CD4-positive, CD25-positive, alpha-beta regulatory T cell (primary cell): ENCODE data around the gene CCNG2. TPM values are rescaled to one million over a fixed set of nuclear protein-coding genes. Genes with fewer than 3 reads are reported as not detected.

Experiments used
- ATAC-seq, 2 donors: fragments of 150-1000 bp; cut with Tn5 transposase; one replicate each; pipeline ENCODE4 v1.10.0; 2021; ENCODE audit warnings: low read depth in 2 of 2, moderate number of reproducible peaks in 2 of 2, moderate library complexity in 1 of 2
- DNase-seq, 3 donors: peaks; one replicate each; pipeline versions ENCODE4 v3.0.0 to v3.0.0-alpha.2; 2012 to 2022; ENCODE audit warnings: mixed read lengths in 1 of 3
- H3K27ac ChIP-seq: one replicate; pipeline ENCODE4 v1.7.0; 2013; ENCODE audit warnings: mild to moderate bottlenecking, low read length; ENCODE audit not compliant: insufficient read depth, poor library complexity, severe bottlenecking
- H3K27me3 ChIP-seq: one replicate; pipeline ENCODE4 v1.7.0; 2013; ENCODE audit warnings: low read length; ENCODE audit not compliant: control insufficient read depth, insufficient read depth
- H3K36me3 ChIP-seq: one replicate; pipeline ENCODE4 v1.7.0; 2013; ENCODE audit warnings: mild to moderate bottlenecking, low read length, moderate library complexity; ENCODE audit not compliant: control insufficient read depth, insufficient read depth
- H3K4me1 ChIP-seq: 2 replicates; pipeline ENCODE4 v1.7.0; 2013; ENCODE audit warnings: mild to moderate bottlenecking, low read length; ENCODE audit not compliant: insufficient read depth, control insufficient read depth, poor library complexity, severe bottlenecking
- H3K4me3 ChIP-seq: one replicate; pipeline ENCODE4 v1.7.0; 2013; ENCODE audit warnings: low read depth, mild to moderate bottlenecking, low read length, moderate library complexity
- H3K9me3 ChIP-seq, 2 experiments: 1 replicate in 1 of 2; 2 replicates in 1 of 2; pipeline ENCODE4 v1.7.0; 2013; ENCODE audit warnings: low read length in 2 of 2, mild to moderate bottlenecking in 1 of 2, moderate library complexity in 1 of 2; ENCODE audit not compliant: control insufficient read depth in 2 of 2
- H3K27ac Mint-ChIP-seq, 3 donors: one replicate each; pipeline ENCODE4 v1.8.0; 2020 to 2022; ENCODE audit warnings: mild to moderate bottlenecking in 3 of 3, mixed read lengths in 3 of 3, moderate library complexity in 2 of 3
- H3K27me3 Mint-ChIP-seq: one replicate; pipeline ENCODE4 v1.8.0; 2022; ENCODE audit warnings: mild to moderate bottlenecking, mixed read lengths
- H3K36me3 Mint-ChIP-seq: one replicate; pipeline ENCODE4 v1.8.0; 2020; ENCODE audit warnings: mixed read lengths
- H3K4me1 Mint-ChIP-seq, 4 donors: one replicate each; pipeline ENCODE4 v1.8.0; 2020 to 2022; ENCODE audit warnings: mixed read lengths in 4 of 4, mild to moderate bottlenecking in 1 of 4
- H3K4me3 Mint-ChIP-seq, 4 donors: one replicate each; pipeline ENCODE4 v1.8.0; 2020 to 2022; ENCODE audit warnings: mild to moderate bottlenecking in 4 of 4, mixed read lengths in 4 of 4, moderate library complexity in 3 of 4
- H3K9me3 Mint-ChIP-seq, 7 donors: one replicate each; pipeline ENCODE4 v1.8.0; 2020 to 2022; ENCODE audit warnings: mixed read lengths in 7 of 7, mild to moderate bottlenecking in 3 of 7, moderate library complexity in 2 of 7
- polyA plus RNA-seq, 4 donors: library from polyadenylated mRNA; unstranded; fragments of 300-500 nt; fragmentation: Illumina TruSeq; gene quantifications; one replicate each; pipeline ENCODE4 v1.2.3, GENCODE V29; 2021
- total RNA-seq: library from RNA; stranded (reverse); gene quantifications from one replicate; pipeline ENCODE4 v1.2.3, GENCODE V29; 2022

CCNG2 gene
- total and polyA plus RNA-seq, 5 donors from 2014 or later, result 35.0 to 80.6 (median 41.1) TPM

- ATAC-seq, result no peak
- Mint-ChIP-seq H3K27me3 (no peaks in the 10 kb centered on the region), H3K36me3 (no peaks in the 10 kb centered on the region), H3K27ac (no peak overlapping the region), H3K9me3 (no peaks in the 10 kb centered on the region), H3K4me3 (no peak overlapping the region), H3K4me1 (peaks cover 21 to 31% (median 26%) of the 10 kb centered on the region in 4 donors)
- H3K4me1 ChIP-seq, result peaks cover 12% of the 10 kb centered on the region
- no peak overlapping the region for H3K27ac ChIP-seq
- no peak for DNase-seq
- no peaks in the 10 kb centered on the region for H3K27me3 ChIP-seq
- no peak overlapping the region for H3K4me3 ChIP-seq
- H3K36me3 ChIP-seq, result no peaks in the 10 kb centered on the region
- no peaks in the 10 kb centered on the region for H3K9me3 ChIP-seq
Observed at GRCh38 chr4:77197831-77198230, 40.8 kb downstream of the CCNG2 start.

- Mint-ChIP-seq H3K36me3 (no peaks in the 10 kb centered on the region), H3K27ac (no peak overlapping the region), H3K9me3 (no peaks in the 10 kb centered on the region), H3K27me3 (no peaks in the 10 kb centered on the region), H3K4me3 (no peak overlapping the region), H3K4me1 (peaks cover 10 to 19% (median 14%) of the 10 kb centered on the region in 4 donors)
- DNase-seq (no peak), ATAC-seq (no peak)
- no peaks in the 10 kb centered on the region for H3K36me3 ChIP-seq
- H3K9me3 ChIP-seq, result no peaks in the 10 kb centered on the region
- no peak overlapping the region for H3K27ac ChIP-seq
- no peaks in the 10 kb centered on the region for H3K27me3 ChIP-seq
- peaks cover 2% of the 10 kb centered on the region for H3K4me1 ChIP-seq
- H3K4me3 ChIP-seq, result no peak overlapping the region
Observed at GRCh38 chr4:77199276-77199675, 42.3 kb downstream of the CCNG2 start.

GRCh38 chr4:77199701-77200100 is 42.7 kb downstream of the CCNG2 start:
- Mint-ChIP-seq H3K27ac (no peak overlapping the region), H3K4me3 (no peak overlapping the region), H3K36me3 (no peaks in the 10 kb centered on the region), H3K27me3 (no peaks in the 10 kb centered on the region), H3K9me3 (no peaks in the 10 kb centered on the region), H3K4me1 (peaks cover 6 to 15% (median 10%) of the 10 kb centered on the region in 4 donors)
- DNase-seq (no peak), ATAC-seq (no peak)
- Histone ChIP-seq H3K27ac (no peak overlapping the region), H3K36me3 (no peaks in the 10 kb centered on the region), H3K9me3 (no peaks in the 10 kb centered on the region), H3K4me3 (no peak overlapping the region), H3K4me1 (no peaks in the 10 kb centered on the region), H3K27me3 (no peaks in the 10 kb centered on the region)

GRCh38 chr4:77201343-77201742 is 44.3 kb downstream of the CCNG2 start:
- no peaks in the 10 kb centered on the region for H3K36me3 Mint-ChIP-seq
- H3K4me1 ChIP-seq, result no peaks in the 10 kb centered on the region
- H3K9me3 ChIP-seq, result no peaks in the 10 kb centered on the region
- peak overlapping the region in 1 of 3 donors; percentile 45 for H3K27ac Mint-ChIP-seq
- H3K4me3 ChIP-seq, result no peak overlapping the region
- H3K9me3 Mint-ChIP-seq, result no peaks in the 10 kb centered on the region
- no peak for ATAC-seq
- H3K4me1 Mint-ChIP-seq, result peaks cover 6 to 14% (median 9%) of the 10 kb centered on the region in 4 donors
- H3K27me3 ChIP-seq, result no peaks in the 10 kb centered on the region
- no peak for DNase-seq
- no peak overlapping the region for H3K27ac ChIP-seq
- H3K4me3 Mint-ChIP-seq, result no peak overlapping the region
- H3K36me3 ChIP-seq, result no peaks in the 10 kb centered on the region
- peaks cover 2% of the 10 kb centered on the region for H3K27me3 Mint-ChIP-seq

- no peaks in the 10 kb centered on the region for H3K4me1 ChIP-seq
- no peak overlapping the region for H3K27ac ChIP-seq
- H3K9me3 ChIP-seq, result no peaks in the 10 kb centered on the region
- H3K27ac Mint-ChIP-seq, result no peak overlapping the region
- peak in 1 of 3 donors; percentile 37 for DNase-seq
- no peak for ATAC-seq
- H3K9me3 Mint-ChIP-seq, result no peaks in the 10 kb centered on the region
- peaks cover 6 to 14% (median 9%) of the 10 kb centered on the region in 4 donors for H3K4me1 Mint-ChIP-seq
- peaks cover 4% of the 10 kb centered on the region for H3K27me3 Mint-ChIP-seq
- H3K36me3 ChIP-seq, result no peaks in the 10 kb centered on the region
- H3K36me3 Mint-ChIP-seq, result no peaks in the 10 kb centered on the region
- H3K4me3 ChIP-seq, result no peak overlapping the region
- no peaks in the 10 kb centered on the region for H3K27me3 ChIP-seq
- no peak overlapping the region for H3K4me3 Mint-ChIP-seq
Observed at GRCh38 chr4:77201857-77202256, 44.9 kb downstream of the CCNG2 start.

- Histone ChIP-seq H3K27me3 (no peaks in the 10 kb centered on the region), H3K4me3 (no peak overlapping the region), H3K9me3 (no peaks in the 10 kb centered on the region), H3K27ac (no peak overlapping the region), H3K36me3 (no peaks in the 10 kb centered on the region), H3K4me1 (no peaks in the 10 kb centered on the region)
- Mint-ChIP-seq H3K36me3 (no peaks in the 10 kb centered on the region), H3K4me3 (peak overlapping the region in 1 of 4 donors; percentile 3), H3K9me3 (no peaks in the 10 kb centered on the region), H3K27me3 (peaks cover 8% of the 10 kb centered on the region), H3K27ac (no peak overlapping the region), H3K4me1 (peaks cover 6 to 14% (median 9%) of the 10 kb centered on the region in 4 donors)
- DNase-seq (no peak), ATAC-seq (no peak)
Observed at GRCh38 chr4:77202491-77202890, 45.5 kb downstream of the CCNG2 start.

GRCh38 chr4:77203380-77204197 is 46.6 kb downstream of the CCNG2 start:
- peak; percentile 64 to 68 for ATAC-seq

GRCh38 chr4:77204621-77205020 is 47.6 kb downstream of the CCNG2 start:
- Histone ChIP-seq H3K27me3 (peaks cover 1% of the 10 kb centered on the region), H3K27ac (no peak overlapping the region), H3K4me1 (no peaks in the 10 kb centered on the region), H3K9me3 (no peaks in the 10 kb centered on the region), H3K4me3 (no peak overlapping the region), H3K36me3 (no peaks in the 10 kb centered on the region)
- Mint-ChIP-seq H3K9me3 (no peaks in the 10 kb centered on the region), H3K36me3 (no peaks in the 10 kb centered on the region), H3K4me1 (peaks cover 6 to 14% (median 9%) of the 10 kb centered on the region in 4 donors), H3K27me3 (peaks cover 9% of the 10 kb centered on the region), H3K4me3 (no peak overlapping the region), H3K27ac (no peak overlapping the region)
- DNase-seq, result no peak
- ATAC-seq, result no peak

More at GRCh38 chr4:77203380-77204197, 46.6 kb downstream of the CCNG2 start:
- no peak overlapping the region for H3K27ac ChIP-seq
- no peaks in the 10 kb centered on the region for H3K4me1 ChIP-seq
- H3K36me3 ChIP-seq, result no peaks in the 10 kb centered on the region
- peaks cover 9% of the 10 kb centered on the region for H3K27me3 Mint-ChIP-seq
- no peak overlapping the region for H3K4me3 ChIP-seq
- no peak overlapping the region for H3K27ac Mint-ChIP-seq
- no peaks in the 10 kb centered on the region for H3K36me3 Mint-ChIP-seq
- DNase-seq, result peak; percentile 48 to 82 (median 74)
- peaks cover 6 to 14% (median 9%) of the 10 kb centered on the region in 4 donors for H3K4me1 Mint-ChIP-seq
- peaks cover 1% of the 10 kb centered on the region for H3K27me3 ChIP-seq
- no peaks in the 10 kb centered on the region for H3K9me3 ChIP-seq
- no peak overlapping the region for H3K4me3 Mint-ChIP-seq
- no peaks in the 10 kb centered on the region for H3K9me3 Mint-ChIP-seq
